HEK293 (cell line): Measurements from ENCODE around the gene PRR14L.

Source experiments
- BCL11B ChIP-seq: fragments of 450-650 bp; formaldehyde crosslinking; IDR thresholded peaks from 2 replicates; pipeline ENCODE4 v1.5.1; 2016; ENCODE audit warnings: low read depth, missing biosample characterization, missing genetic modification characterization
- GLI2 ChIP-seq: fragments of 450-650 bp; formaldehyde crosslinking; IDR thresholded peaks from 2 replicates; pipeline ENCODE4; 2017; ENCODE audit warnings: missing biosample characterization, missing genetic modification characterization, low read depth, borderline replicate concordance
- GLIS2 ChIP-seq: fragments of 450-650 bp; formaldehyde crosslinking; IDR thresholded peaks from 2 replicates; pipeline ENCODE4 v1.5.1; 2016; ENCODE audit warnings: missing biosample characterization, missing genetic modification characterization
- HOXC10 ChIP-seq: sonication (generic); formaldehyde crosslinking; IDR thresholded peaks from 2 replicates; pipeline ENCODE4 v1.8.1; 2023; ENCODE audit warnings: mild to moderate bottlenecking, missing genetic modification reagents
- KLF16 ChIP-seq: fragments of 450-650 bp; formaldehyde crosslinking; IDR thresholded peaks from 2 replicates; pipeline ENCODE4 v1.5.1; 2017; ENCODE audit warnings: missing biosample characterization, missing genetic modification characterization
- KLF7 ChIP-seq: fragments of 450-650 bp; formaldehyde crosslinking; IDR thresholded peaks from 2 replicates; pipeline ENCODE4 v1.5.1; 2016; ENCODE audit warnings: missing biosample characterization, missing genetic modification characterization, borderline replicate concordance
- SP2 ChIP-seq: fragments of 450-650 bp; formaldehyde crosslinking; IDR thresholded peaks from 2 replicates; pipeline ENCODE4 v1.5.1; 2016; ENCODE audit warnings: missing biosample characterization, missing genetic modification characterization
- SP7 ChIP-seq: fragments of 450-650 bp; formaldehyde crosslinking; IDR thresholded peaks from 2 replicates; pipeline ENCODE4 v1.5.1; 2016; ENCODE audit warnings: missing biosample characterization, missing genetic modification characterization
- ZBTB10 ChIP-seq: fragments of 450-650 bp; formaldehyde crosslinking; IDR thresholded peaks from 2 replicates; pipeline ENCODE4 v1.5.1; 2016; ENCODE audit warnings: missing biosample characterization, missing genetic modification characterization
- ZBTB8A ChIP-seq: fragments of 450-650 bp; formaldehyde crosslinking; IDR thresholded peaks from 2 replicates; pipeline ENCODE4 v1.5.1; 2016; ENCODE audit warnings: missing biosample characterization, missing genetic modification characterization
- ZNF146 ChIP-seq: fragments of 450-650 bp; formaldehyde crosslinking; IDR thresholded peaks from 2 replicates; pipeline ENCODE4 v1.5.1; 2016; ENCODE audit warnings: missing biosample characterization, missing genetic modification characterization
- ZNF169 ChIP-seq: fragments of 450-650 bp; formaldehyde crosslinking; IDR thresholded peaks from 2 replicates; pipeline ENCODE4 v1.5.1; 2016; ENCODE audit warnings: missing biosample characterization, missing genetic modification characterization
- ZNF2 ChIP-seq: fragments of 450-650 bp; formaldehyde crosslinking; IDR thresholded peaks from 2 replicates; pipeline ENCODE4 v1.5.1; 2016; ENCODE audit warnings: missing biosample characterization, missing genetic modification characterization
- ZNF223 ChIP-seq: fragments of 450-650 bp; formaldehyde crosslinking; IDR thresholded peaks from 2 replicates; pipeline ENCODE4 v1.5.1; 2016; ENCODE audit warnings: missing biosample characterization, missing genetic modification characterization
- ZNF24 ChIP-seq: fragments of 450-650 bp; formaldehyde crosslinking; IDR thresholded peaks from 2 replicates; pipeline ENCODE4 v1.5.1; 2016; ENCODE audit warnings: missing biosample characterization, missing genetic modification characterization
- ZNF302 ChIP-seq: fragments of 450-650 bp; formaldehyde crosslinking; IDR thresholded peaks from 2 replicates; pipeline ENCODE4 v1.5.1; 2016; ENCODE audit warnings: missing biosample characterization, missing genetic modification characterization, low read depth
- ZNF391 ChIP-seq: fragments of 450-650 bp; formaldehyde crosslinking; IDR thresholded peaks from 2 replicates; pipeline ENCODE4 v1.5.1; 2016; ENCODE audit warnings: low read depth, missing biosample characterization, missing genetic modification characterization, borderline replicate concordance
- ZNF518A ChIP-seq: fragments of 450-650 bp; formaldehyde crosslinking; conservative IDR thresholded peaks from 2 replicates; pipeline ENCODE4 v1.5.1; 2016; ENCODE audit warnings: low read depth, missing biosample characterization, missing genetic modification characterization
- ZNF571 ChIP-seq: fragments of 450-650 bp; formaldehyde crosslinking; IDR thresholded peaks from 2 replicates; pipeline ENCODE4 v1.5.0; 2017; ENCODE audit warnings: missing biosample characterization, missing genetic modification characterization
- ZNF600 ChIP-seq: fragments of 450-650 bp; formaldehyde crosslinking; IDR thresholded peaks from 2 replicates; pipeline ENCODE4 v1.5.1; 2016; ENCODE audit warnings: missing biosample characterization, missing genetic modification characterization
- ZNF629 ChIP-seq: fragments of 450-650 bp; formaldehyde crosslinking; IDR thresholded peaks from 2 replicates; pipeline ENCODE4 v1.5.1; 2017; ENCODE audit warnings: missing biosample characterization, missing genetic modification characterization
- ZNF658 ChIP-seq: fragments of 450-650 bp; formaldehyde crosslinking; IDR thresholded peaks from 2 replicates; pipeline ENCODE4; 2016; ENCODE audit warnings: missing biosample characterization, missing genetic modification characterization
- ZNF76 ChIP-seq: fragments of 450-650 bp; formaldehyde crosslinking; IDR thresholded peaks from 2 replicates; pipeline ENCODE4; 2016; ENCODE audit warnings: low read depth, missing biosample characterization, missing genetic modification characterization, borderline replicate concordance
- TF ChIP-seq, protein P1 (sequence below): fragments of 450-650 bp; formaldehyde crosslinking; IDR thresholded peaks from 2 replicates; pipeline ENCODE4 v1.5.1; 2016; ENCODE audit warnings: missing biosample characterization, missing genetic modification characterization
- TF ChIP-seq, protein P2 (sequence below): fragments of 450-650 bp; formaldehyde crosslinking; IDR thresholded peaks from 2 replicates; pipeline ENCODE4 v1.5.1; 2017; ENCODE audit warnings: missing biosample characterization, missing genetic modification characterization
- TF ChIP-seq, protein P3 (sequence below): fragments of 450-650 bp; formaldehyde crosslinking; IDR thresholded peaks from 2 replicates; pipeline ENCODE4 v1.5.1; 2016; ENCODE audit warnings: missing biosample characterization, missing genetic modification characterization, borderline replicate concordance

Gene PRR14L

GRCh38 chr22:31749636-31750364 lies at the start of gene PRR14L (continued):
- TF ChIP-seq ZNF600 (tag by site-specific recombination) (no peak), ZNF24 (tag by site-specific recombination) (0 out of 2 replicates have a peak, but pooled peaks have one; percentile 38), ZNF2 (tag by site-specific recombination) (peak; percentile 74; the same call in 1 of the 2 replicates), SP7 (tag by site-specific recombination) (peak; percentile 68), BCL11B (tag by site-specific recombination) (peak; percentile 73; the same call in 1 of the 2 replicates), ZBTB10 (tag by site-specific recombination) (peak; percentile 87; the same call in 1 of the 2 replicates), ZNF658 (no peak), HOXC10 (CRISPR knock-in tag) (no peak), GLIS2 (peak; percentile 87), ZNF571 (tag by site-specific recombination) (no peak), ZBTB8A (tag by site-specific recombination) (peak; percentile 94), ZNF629 (peak; percentile 67), KLF16 (tag by site-specific recombination) (peak; percentile 95), KLF7 (tag by site-specific recombination) (peak; percentile 70), ZNF518A (tag by site-specific recombination) (peak; percentile 82), ZNF76 (tag by site-specific recombination) (peak; percentile 77; the same call in 1 of the 2 replicates), SP2 (tag by site-specific recombination) (peak; percentile 96), ZNF391 (tag by site-specific recombination) (0 out of 2 replicates have a peak, but pooled peaks have one; percentile 57), ZNF146 (tag by site-specific recombination) (no peak), ZNF223 (no peak), ZNF302 (tag by site-specific recombination) (no peak), GLI2 (tag by site-specific recombination) (no peak), ZNF169 (no peak)
- TF ChIP-seq, protein P1, sequence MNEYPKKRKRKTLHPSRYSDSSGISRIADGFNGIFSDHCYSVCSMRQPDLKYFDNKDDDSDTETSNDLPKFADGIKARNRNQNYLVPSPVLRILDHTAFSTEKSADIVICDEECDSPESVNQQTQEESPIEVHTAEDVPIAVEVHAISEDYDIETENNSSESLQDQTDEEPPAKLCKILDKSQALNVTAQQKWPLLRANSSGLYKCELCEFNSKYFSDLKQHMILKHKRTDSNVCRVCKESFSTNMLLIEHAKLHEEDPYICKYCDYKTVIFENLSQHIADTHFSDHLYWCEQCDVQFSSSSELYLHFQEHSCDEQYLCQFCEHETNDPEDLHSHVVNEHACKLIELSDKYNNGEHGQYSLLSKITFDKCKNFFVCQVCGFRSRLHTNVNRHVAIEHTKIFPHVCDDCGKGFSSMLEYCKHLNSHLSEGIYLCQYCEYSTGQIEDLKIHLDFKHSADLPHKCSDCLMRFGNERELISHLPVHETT (tag by site-specific recombination) = peak; percentile 47; the same call in 1 of the 2 replicates
- TF ChIP-seq, protein P2, sequence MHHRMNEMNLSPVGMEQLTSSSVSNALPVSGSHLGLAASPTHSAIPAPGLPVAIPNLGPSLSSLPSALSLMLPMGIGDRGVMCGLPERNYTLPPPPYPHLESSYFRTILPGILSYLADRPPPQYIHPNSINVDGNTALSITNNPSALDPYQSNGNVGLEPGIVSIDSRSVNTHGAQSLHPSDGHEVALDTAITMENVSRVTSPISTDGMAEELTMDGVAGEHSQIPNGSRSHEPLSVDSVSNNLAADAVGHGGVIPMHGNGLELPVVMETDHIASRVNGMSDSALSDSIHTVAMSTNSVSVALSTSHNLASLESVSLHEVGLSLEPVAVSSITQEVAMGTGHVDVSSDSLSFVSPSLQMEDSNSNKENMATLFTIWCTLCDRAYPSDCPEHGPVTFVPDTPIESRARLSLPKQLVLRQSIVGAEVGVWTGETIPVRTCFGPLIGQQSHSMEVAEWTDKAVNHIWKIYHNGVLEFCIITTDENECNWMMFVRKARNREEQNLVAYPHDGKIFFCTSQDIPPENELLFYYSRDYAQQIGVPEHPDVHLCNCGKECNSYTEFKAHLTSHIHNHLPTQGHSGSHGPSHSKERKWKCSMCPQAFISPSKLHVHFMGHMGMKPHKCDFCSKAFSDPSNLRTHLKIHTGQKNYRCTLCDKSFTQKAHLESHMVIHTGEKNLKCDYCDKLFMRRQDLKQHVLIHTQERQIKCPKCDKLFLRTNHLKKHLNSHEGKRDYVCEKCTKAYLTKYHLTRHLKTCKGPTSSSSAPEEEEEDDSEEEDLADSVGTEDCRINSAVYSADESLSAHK (tag by site-specific recombination) = no peak; the same call in 1 of the 2 replicates
- TF ChIP-seq, protein P3, sequence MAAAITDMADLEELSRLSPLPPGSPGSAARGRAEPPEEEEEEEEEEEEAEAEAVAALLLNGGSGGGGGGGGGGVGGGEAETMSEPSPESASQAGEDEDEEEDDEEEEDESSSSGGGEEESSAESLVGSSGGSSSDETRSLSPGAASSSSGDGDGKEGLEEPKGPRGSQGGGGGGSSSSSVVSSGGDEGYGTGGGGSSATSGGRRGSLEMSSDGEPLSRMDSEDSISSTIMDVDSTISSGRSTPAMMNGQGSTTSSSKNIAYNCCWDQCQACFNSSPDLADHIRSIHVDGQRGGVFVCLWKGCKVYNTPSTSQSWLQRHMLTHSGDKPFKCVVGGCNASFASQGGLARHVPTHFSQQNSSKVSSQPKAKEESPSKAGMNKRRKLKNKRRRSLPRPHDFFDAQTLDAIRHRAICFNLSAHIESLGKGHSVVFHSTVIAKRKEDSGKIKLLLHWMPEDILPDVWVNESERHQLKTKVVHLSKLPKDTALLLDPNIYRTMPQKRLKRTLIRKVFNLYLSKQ = no peak
